GM19324 (cell line): ENCODE results near the gene NUTM2D.
"Not testable (repeated sequence)": the region's sequence is repeated elsewhere in the genome, so short reads cannot be mapped to it uniquely, and the experiment has no call there.

Experiments
- ATAC-seq: cut with Tn5 transposase; IDR thresholded peaks from one replicate; pipeline ENCODE4 v1.9.1; 2021; ENCODE audit warnings: mild to moderate bottlenecking, moderate library complexity; ENCODE audit not compliant: unreplicated experiment, low FRiP score

The NUTM2D gene

GRCh38 chr10:87357444-87357843, at the start of gene NUTM2D:
Gene NUTM2D (plus strand): TSS chr10:87357744. CDS start chr10:87358266, 522 bp downstream.
- ATAC-seq = not testable (repeated sequence)

DNA sequence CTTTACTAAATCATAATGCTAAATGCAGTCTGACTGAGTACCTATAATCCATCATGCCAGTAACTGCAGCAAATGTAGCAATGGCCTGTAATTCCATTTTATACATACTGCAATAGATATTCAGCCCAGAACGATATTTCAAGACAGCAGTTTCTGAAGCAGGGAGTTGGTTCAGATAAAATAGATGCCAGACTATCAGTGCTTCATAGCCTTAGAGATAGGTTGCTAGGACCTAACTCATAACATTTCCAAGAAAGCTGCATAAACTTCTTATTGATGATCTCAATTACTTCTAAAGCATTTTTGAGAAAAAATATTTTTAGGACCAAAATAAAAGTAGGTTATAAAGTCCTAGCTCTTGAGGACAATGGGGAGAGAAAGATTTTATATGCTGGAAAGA, 48.8 kb upstream of the NUTM2D start:
- ATAC-seq = not testable (repeated sequence)

GRCh38 chr10:87309657-87310056, 47.9 kb upstream of the NUTM2D start:
- ATAC-seq = not testable (repeated sequence)

GRCh38 chr10:87311521-87311920, 46.0 kb upstream of the NUTM2D start:
- ATAC-seq = not testable (repeated sequence)

DNA sequence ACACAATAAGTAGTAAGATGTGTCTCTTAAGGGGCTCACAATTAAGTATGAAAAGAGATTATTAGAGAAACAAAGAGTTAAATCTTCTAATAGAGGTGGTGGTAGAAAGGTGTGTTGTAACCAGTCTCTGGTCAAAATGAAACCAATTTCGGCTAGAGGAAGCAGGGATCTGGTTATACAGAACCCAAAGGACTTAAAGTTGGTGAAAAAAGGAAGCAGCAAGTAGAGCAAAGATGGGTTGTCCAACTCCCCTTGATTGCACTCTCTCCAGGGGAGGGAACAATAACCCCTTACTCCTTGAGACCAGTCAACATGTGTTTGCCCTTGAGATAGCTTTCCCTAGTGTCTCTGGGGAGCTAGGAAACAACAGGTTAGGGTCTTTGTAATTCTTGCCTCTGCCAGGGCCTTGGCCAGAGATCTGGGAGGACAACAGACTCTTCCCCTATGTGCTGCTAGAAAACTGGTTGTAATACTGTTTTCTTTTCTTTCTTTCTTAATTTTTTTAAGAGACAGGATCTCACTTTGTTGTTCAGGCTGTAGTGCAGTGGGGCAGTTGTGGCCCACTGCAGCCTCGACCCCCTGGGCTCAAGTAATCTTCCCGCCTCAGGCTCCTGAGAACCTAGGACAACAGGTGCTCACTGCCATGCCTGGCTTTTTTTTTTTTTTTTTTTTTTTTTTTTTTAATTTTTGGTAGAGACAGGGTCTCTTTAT, 43.7 kb upstream of the NUTM2D start:
- ATAC-seq = not testable (repeated sequence)

DNA sequence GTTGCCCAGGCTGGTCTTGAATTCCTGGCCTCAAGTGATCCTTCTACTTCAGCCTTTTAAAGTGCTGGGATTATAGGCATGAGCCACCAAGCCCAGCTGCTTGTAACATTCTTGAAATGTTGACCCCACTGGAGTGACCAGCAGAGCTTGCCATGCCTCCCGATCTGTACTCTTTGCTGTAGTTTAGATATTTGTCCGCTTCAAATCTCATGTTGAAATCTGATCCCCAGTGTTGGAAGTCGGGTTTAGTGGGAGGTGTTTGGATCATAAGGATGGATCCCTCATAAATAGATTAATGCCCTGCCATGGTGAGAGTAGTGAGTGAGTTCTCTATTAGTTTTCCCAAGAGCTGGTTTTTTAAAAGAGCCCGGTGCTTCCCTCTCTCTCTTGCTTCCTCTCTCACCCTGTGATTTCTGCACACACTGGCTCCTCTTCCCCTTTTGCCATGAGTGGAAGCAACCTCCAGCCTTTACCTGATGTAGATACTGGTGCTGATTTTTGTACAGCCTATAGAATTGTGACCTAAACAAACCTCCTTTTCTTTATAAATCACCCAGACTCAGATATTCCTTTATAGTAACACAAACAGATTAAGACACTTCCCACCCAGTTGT, 43.1 kb upstream of the NUTM2D start:
- ATAC-seq = not testable (repeated sequence)

DNA sequence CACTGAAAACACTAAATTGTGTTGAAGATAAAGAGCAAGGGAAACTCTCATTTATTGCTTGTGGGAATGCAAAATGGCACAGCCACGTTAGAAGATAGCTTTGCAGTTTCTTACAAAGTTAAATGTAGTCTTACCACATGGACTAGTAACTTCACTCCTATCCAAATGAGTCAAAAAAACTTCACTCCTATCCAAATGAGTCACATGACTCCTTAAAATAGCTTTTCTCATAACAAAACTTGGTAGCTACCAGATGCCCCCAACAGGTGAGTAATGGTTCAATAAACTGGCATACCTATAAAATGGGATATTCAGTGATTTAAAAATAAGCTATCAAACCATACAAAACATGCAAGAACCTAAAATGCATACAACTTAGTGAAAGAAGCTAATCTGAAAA, 36.0 kb upstream of the NUTM2D start:
- ATAC-seq = not testable (repeated sequence)

- ATAC-seq = not testable (repeated sequence)
Observed at GRCh38 chr10:87324559-87324958, 33.0 kb upstream of the NUTM2D start.

GRCh38 chr10:87327958-87328357, 29.6 kb upstream of the NUTM2D start:
- ATAC-seq = not testable (repeated sequence)

- ATAC-seq = not testable (repeated sequence)
Observed at GRCh38 chr10:87329131-87329530, 28.4 kb upstream of the NUTM2D start.

- ATAC-seq = not testable (repeated sequence)
Observed at GRCh38 chr10:87332687-87333086, 24.9 kb upstream of the NUTM2D start.

GRCh38 chr10:87340411-87340810, 17.1 kb upstream of the NUTM2D start:
- ATAC-seq = not testable (repeated sequence)

GRCh38 chr10:87341546-87342142, 15.9 kb upstream of the NUTM2D start:
- ATAC-seq = peak; percentile 18

DNA sequence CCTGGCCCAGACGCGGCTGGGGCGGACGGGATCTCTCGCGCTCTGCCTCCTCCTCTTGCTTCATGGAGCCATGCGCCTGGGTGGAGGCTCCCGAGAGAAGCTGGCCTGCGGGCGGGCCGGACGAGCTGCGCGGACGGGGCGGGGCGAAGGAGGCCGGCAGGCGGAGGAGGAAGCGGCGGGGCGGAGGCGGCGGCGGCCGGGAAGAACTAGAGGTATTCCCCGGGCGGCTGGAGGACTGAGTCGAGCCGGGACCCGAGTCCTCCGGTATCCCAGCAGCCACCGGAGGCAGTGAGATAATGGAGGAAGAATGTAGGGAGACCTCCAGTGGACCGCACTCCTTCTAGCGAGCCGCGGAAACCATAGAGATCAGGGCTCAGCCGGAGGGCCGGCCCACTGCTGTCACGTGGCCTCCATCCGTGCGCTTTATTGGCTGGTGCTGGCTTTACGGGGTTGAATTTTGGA, 15.3 kb upstream of the NUTM2D start:
- ATAC-seq = peak; percentile 94

DNA sequence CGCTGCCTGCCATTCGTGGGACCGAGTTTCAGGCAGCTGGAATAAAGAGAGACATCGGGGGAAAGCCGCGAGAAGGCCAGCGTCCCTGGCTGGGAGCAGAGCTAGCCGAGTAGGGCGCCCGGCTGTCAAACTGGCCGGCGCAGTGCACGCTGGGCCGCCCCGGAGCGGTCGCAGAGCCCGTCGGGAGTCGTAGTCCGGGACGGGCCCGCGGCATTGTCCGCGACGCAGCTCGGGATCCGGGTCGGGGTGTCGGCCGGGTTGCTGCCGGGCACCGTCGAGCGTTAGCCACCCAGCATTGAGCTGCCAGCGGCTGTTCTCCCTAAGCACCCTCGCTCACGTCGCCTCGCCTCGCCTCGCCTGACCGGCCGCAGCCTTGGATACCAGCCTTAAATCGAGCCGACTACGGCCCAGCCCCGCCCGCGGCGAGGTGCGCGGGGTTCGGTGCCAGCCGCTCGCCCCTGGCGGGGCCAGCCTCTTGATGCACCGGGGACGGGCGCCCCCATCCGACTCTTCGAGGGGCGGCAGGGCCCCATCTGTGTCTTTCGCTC, 14.8 kb upstream of the NUTM2D start:
- ATAC-seq = peak; percentile 87

GRCh38 chr10:87345743-87346142, 11.8 kb upstream of the NUTM2D start:
- not testable (repeated sequence) for ATAC-seq

DNA sequence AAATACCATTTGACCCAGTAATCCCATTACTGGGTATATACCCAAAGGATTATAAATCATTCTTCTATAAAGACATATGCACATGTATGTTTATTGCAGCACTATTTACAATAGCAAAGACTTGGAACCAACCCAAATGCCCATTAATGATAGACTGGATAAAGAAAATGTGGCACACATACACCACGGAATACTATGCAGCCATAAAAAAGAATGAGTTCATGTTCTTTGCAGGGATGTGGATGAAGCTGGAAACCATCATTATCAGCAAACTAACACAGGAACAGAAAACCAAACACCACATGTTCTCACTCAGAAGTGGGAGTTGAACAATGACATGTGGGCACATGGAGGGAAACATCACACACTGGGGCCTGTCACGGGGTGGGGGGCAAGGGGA, 7.4 kb upstream of the NUTM2D start:
- ATAC-seq = not testable (repeated sequence)

- not testable (repeated sequence) for ATAC-seq
Observed at GRCh38 chr10:87352825-87353224, 4.7 kb upstream of the NUTM2D start.

GRCh38 chr10:87355110-87355509, 2.4 kb upstream of the NUTM2D start:
- ATAC-seq = not testable (repeated sequence)

DNA sequence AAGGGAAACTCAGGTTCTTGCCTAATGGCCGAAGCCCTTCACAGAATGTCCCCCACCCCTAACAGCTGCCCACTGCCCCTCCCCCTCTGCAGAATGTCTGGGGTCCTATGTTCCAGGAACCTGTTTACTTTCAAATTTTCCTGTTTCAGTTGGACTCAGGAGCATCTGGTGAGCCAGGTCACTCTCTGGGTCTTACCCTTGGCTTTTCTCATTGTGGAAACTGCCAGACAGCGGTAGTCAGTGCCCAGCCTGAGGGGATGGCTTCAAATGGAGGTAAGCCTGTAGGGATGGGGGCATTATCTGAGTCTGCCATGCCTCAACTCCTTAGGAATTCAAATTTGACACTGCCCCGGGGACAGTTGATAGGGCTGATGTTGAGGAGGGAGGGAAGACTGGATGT, 615 bp downstream of the NUTM2D start:
- ATAC-seq = not testable (repeated sequence)

- ATAC-seq = not testable (repeated sequence)
Observed at GRCh38 chr10:87369514-87370112, 12.1 kb downstream of the NUTM2D start.
